Embryonic facial prominence (tissue), 1 donor: ENCODE results near the gene HTRA1.

Experiments
- DNase-seq: peaks from one replicate; pipeline ENCODE4 v3.0.0-alpha.2; 2016; ENCODE audit errors: extremely low spot score

HTRA1 gene

GRCh38 chr10:122474131-122474818 lies 12.9 kb downstream of the HTRA1 start:
- no peak for DNase-seq

GRCh38 chr10:122475100-122475499 lies 13.7 kb downstream of the HTRA1 start:
- no peak for DNase-seq

GRCh38 chr10:122475591-122476332 lies 14.4 kb downstream of the HTRA1 start:
- DNase-seq = no peak

- no peak for DNase-seq
Observed at GRCh38 chr10:122476333-122476695, 15.0 kb downstream of the HTRA1 start.

- no peak for DNase-seq
Observed at GRCh38 chr10:122477436-122477835, 16.1 kb downstream of the HTRA1 start.

GRCh38 chr10:122478971-122479370 lies 17.6 kb downstream of the HTRA1 start:
- no peak for DNase-seq

- DNase-seq = no peak
Observed at GRCh38 chr10:122480146-122480833, 18.9 kb downstream of the HTRA1 start.

- no peak for DNase-seq
Observed at GRCh38 chr10:122481296-122482056, 20.1 kb downstream of the HTRA1 start.

- DNase-seq = no peak
Observed at GRCh38 chr10:122484276-122485060, 23.1 kb downstream of the HTRA1 start.

- DNase-seq = no peak
Observed at GRCh38 chr10:122485670-122486069, 24.3 kb downstream of the HTRA1 start.

- no peak for DNase-seq
Observed at GRCh38 chr10:122486406-122487080, 25.2 kb downstream of the HTRA1 start.

GRCh38 chr10:122487174-122487765 lies 25.9 kb downstream of the HTRA1 start:
- DNase-seq = no peak

- no peak for DNase-seq
Observed at GRCh38 chr10:122490268-122490667, 28.9 kb downstream of the HTRA1 start.

GRCh38 chr10:122490786-122491680 lies 29.7 kb downstream of the HTRA1 start:
- no peak for DNase-seq

- no peak for DNase-seq
Observed at GRCh38 chr10:122492006-122492405, 30.7 kb downstream of the HTRA1 start.

- peak; percentile 72 for DNase-seq
Observed at GRCh38 chr10:122492999-122493481, 31.7 kb downstream of the HTRA1 start.

GRCh38 chr10:122493761-122494160 lies 32.4 kb downstream of the HTRA1 start:
- DNase-seq = no peak

GRCh38 chr10:122494173-122494820 lies 32.9 kb downstream of the HTRA1 start:
- DNase-seq = no peak

GRCh38 chr10:122494833-122495232 lies 33.5 kb downstream of the HTRA1 start:
- DNase-seq = no peak
